MCF 10A (cell line): ENCODE data around the gene KIF18B. TPM values are rescaled to one million over a fixed set of nuclear protein-coding genes. Genes with fewer than 3 reads are reported as not detected.
A peak's percentile ranks its signal among the peaks of the same experiment; 100 is the strongest.

Experiments
- BruUV-seq: library from RNA; stranded (reverse); fragments of 400-500 nt; replicated peaks from 2 replicates; lab custom pipeline; 2021; lab: Mats Ljungman, UMichigan
- CTCF ChIA-PET: fragments of 300-600 bp; sonication (Branson Sonifier 250); formaldehyde crosslinking; extraction: SDS; loops from one replicate; lab custom pipeline; 2021; ENCODE audit warnings: antibody characterized with exemption, inconsistent platforms; lab: Yijun Ruan, JAX
- POLR2A ChIA-PET: fragments of 300-600, 350-650 bp; sonication (Branson Sonifier 250); formaldehyde crosslinking; extraction: SDS; loops from one replicate; lab custom pipeline; 2020; ENCODE audit warnings: antibody characterized with exemption, inconsistent platforms; lab: Yijun Ruan, JAX
- DNase-seq: peaks from one replicate; pipeline ENCODE4 v3.0.0-alpha.2; 2018; ENCODE audit not compliant: unreplicated experiment
- H3K27ac Mint-ChIP-seq: one replicate; pipeline ENCODE4 v1.8.0; 2022; ENCODE audit warnings: mild to moderate bottlenecking, low read depth, mixed read lengths; ENCODE audit not compliant: unreplicated experiment
- H3K27me3 Mint-ChIP-seq: one replicate; pipeline ENCODE4 v1.8.0; 2022; ENCODE audit warnings: mixed read lengths; ENCODE audit not compliant: insufficient read depth, unreplicated experiment
- H3K36me3 Mint-ChIP-seq: one replicate; pipeline ENCODE4 v1.8.0; 2022; ENCODE audit warnings: mild to moderate bottlenecking, moderate library complexity, mixed read lengths; ENCODE audit not compliant: insufficient read depth, unreplicated experiment
- H3K4me1 Mint-ChIP-seq: one replicate; pipeline ENCODE4 v1.8.0; 2022; ENCODE audit warnings: mixed read lengths; ENCODE audit not compliant: insufficient read depth, unreplicated experiment
- H3K4me3 Mint-ChIP-seq: one replicate; pipeline ENCODE4 v1.8.0; 2022; ENCODE audit warnings: mild to moderate bottlenecking, moderate library complexity, mixed read lengths; ENCODE audit not compliant: unreplicated experiment
- H3K9me3 Mint-ChIP-seq: one replicate; pipeline ENCODE4 v1.8.0; 2022; ENCODE audit warnings: mixed read lengths; ENCODE audit not compliant: unreplicated experiment
- CTCF ChIP-seq: fragments of 200-600 bp; IDR thresholded peaks from one replicate; pipeline ENCODE4 v1.8.0; 2022; ENCODE audit warnings: antibody characterized with exemption, mild to moderate bottlenecking; ENCODE audit not compliant: unreplicated experiment
- intact Hi-C: fragments of 100-400 bp; cut with micrococcal nuclease; formaldehyde crosslinking; loops from 2 replicates; pipeline ENCODE4 v1.14.1; 2022
- total RNA-seq: library from RNA; stranded (reverse); gene quantifications from 2 replicates; pipeline ENCODE4 v1.2.3, GENCODE V29; 2022

The KIF18B gene
- total RNA-seq, 1 experiment from 2014 or later: 17.5 TPM

- TF ChIP-seq CTCF: no peak
- Mint-ChIP-seq H3K4me3 (no peak overlapping the region), H3K9me3 (no peaks in the 10 kb centered on the region), H3K4me1 (peaks cover 27% of the 10 kb centered on the region), H3K27ac (no peak overlapping the region), H3K27me3 (no peaks in the 10 kb centered on the region), H3K36me3 (no peaks in the 10 kb centered on the region)
- DNase-seq: no peak
- BruUV-seq: no TSS peak
- POLR2A ChIA-PET: interaction anchor here (0.5 to 3.3 kb wide), 2 partner anchors 7 to 115 kb away, joined by 3 to 21 read pairs; partner anchors contain the start of gene EFTUD2
- CTCF ChIA-PET: interaction anchor here (0.9 to 1.1 kb wide), 3 partner anchors 11 to 291 kb away, joined by 3 to 4 read pairs (median 3); partner anchors contain the start of gene ACBD4
- intact Hi-C loops: loop anchor here (10.0 kb wide), 1 partner anchor 188 kb away; no protein-coding TSS in a partner anchor
These were observed 40.5 kb downstream of the KIF18B start for GRCh38 chr17:44906763-44907728.

GRCh38 chr17:44906010-44906646, 41.4 kb downstream of the KIF18B start:
- Mint-ChIP-seq H3K27ac (no peak overlapping the region), H3K9me3 (no peaks in the 10 kb centered on the region), H3K4me3 (no peak overlapping the region), H3K4me1 (peaks cover 36% of the 10 kb centered on the region), H3K27me3 (no peaks in the 10 kb centered on the region), H3K36me3 (no peaks in the 10 kb centered on the region)
- no TSS peak for BruUV-seq
- ChIA-PET POLR2A (interaction anchor here (0.5 kb wide), 1 partner anchor 116 kb away, joined by 3 read pairs; no protein-coding TSS in a partner anchor), CTCF (interaction anchor here (1.0 kb wide), 1 partner anchor 292 kb away, joined by 4 read pairs; no protein-coding TSS in a partner anchor)
- no peak for TF ChIP-seq CTCF
- peak; percentile 96 for DNase-seq
- intact Hi-C loops: loop anchor here (10.0 kb wide), 1 partner anchor 189 kb away; no protein-coding TSS in a partner anchor

GRCh38 chr17:44905006-44906000, 42.3 kb downstream of the KIF18B start:
- CTCF ChIA-PET: interaction anchor here (0.5 to 6.7 kb wide), 8 partner anchors 13 to 230 kb away, joined by 3 to 29 read pairs (median 3); partner anchors contain the start of genes ACBD4 and PLCD3
- no peak overlapping the region for H3K4me3 Mint-ChIP-seq

More at GRCh38 chr17:44905006-44906000, 42.3 kb downstream of the KIF18B start:
- Mint-ChIP-seq H3K36me3 (no peaks in the 10 kb centered on the region), H3K4me1 (peaks cover 42% of the 10 kb centered on the region), H3K27me3 (no peaks in the 10 kb centered on the region), H3K27ac (no peak overlapping the region), H3K9me3 (no peaks in the 10 kb centered on the region)
- POLR2A ChIA-PET: no interaction called here
- TF ChIP-seq CTCF: no peak
- intact Hi-C loops: loop anchor here (10.0 kb wide), 1 partner anchor 189 kb away; no protein-coding TSS in a partner anchor
- TSS peak; percentile 60 for BruUV-seq
- no peak for DNase-seq
